ENCODE data around the gene NPIPA1.
"Not testable (repeated sequence)": the region's sequence is repeated elsewhere in the genome, so short reads cannot be mapped to it uniquely, and the experiment has no call there.

The NPIPA1 gene

GRCh38 chr16:14978281-14978680 lies 41.0 kb downstream of the NPIPA1 start:
- not testable (repeated sequence) for DNase-seq (ENCODE audit: low spot score)

- not testable (repeated sequence) for DNase-seq (ENCODE audit: low spot score)
Observed at GRCh38 chr16:14978908-14979307, 41.7 kb downstream of the NPIPA1 start.

DNA sequence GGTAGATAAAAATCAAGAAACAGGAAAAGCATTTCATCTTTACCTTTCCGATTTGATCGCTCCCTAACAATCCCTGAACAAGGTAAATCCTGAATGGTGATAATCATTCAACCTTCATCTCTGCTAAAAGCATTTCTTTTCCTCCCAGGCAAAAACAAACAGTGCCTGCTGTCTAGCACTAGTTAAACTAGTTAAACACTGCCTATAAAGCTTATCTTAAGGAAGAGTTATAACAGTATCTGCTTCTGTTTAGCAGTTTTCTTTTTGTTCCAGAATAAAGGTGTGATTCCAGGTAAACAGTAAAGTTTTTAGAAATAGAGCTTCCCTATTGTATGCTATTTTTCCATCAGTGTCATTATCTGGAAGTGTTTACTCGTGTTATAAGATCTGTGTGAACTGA lies 44.0 kb downstream of the NPIPA1 start:
- DNase-seq (ENCODE audit: low spot score), result not testable (repeated sequence)

DNA sequence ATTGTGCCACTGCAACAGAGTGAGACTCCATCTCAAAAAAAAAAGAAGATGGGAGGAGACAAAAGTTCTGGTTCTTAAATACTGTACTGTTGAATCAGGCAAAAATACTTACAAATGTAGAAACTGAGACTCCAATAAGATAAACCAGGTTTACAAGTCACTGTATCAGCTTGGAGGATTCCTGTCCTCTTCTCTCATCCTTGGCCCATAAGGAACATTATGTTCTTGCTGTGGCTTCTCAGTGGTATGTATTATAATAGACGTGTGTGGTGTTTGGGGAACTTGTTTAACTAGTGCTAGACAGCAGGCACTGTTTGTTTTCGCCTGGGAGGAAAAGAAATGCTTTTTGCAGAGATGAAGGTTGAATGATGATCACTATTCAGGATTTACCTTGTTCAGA lies 45.3 kb downstream of the NPIPA1 start:
- not testable (repeated sequence) for DNase-seq (ENCODE audit: low spot score)

- not testable (repeated sequence) for DNase-seq (ENCODE audit: low spot score)
Observed at GRCh38 chr16:14988092-14988491, 50.8 kb downstream of the NPIPA1 start.

- DNase-seq (ENCODE audit: low spot score), result peak; percentile 28
Observed at GRCh38 chr16:14988661-14989191, 51.5 kb downstream of the NPIPA1 start.

DNA sequence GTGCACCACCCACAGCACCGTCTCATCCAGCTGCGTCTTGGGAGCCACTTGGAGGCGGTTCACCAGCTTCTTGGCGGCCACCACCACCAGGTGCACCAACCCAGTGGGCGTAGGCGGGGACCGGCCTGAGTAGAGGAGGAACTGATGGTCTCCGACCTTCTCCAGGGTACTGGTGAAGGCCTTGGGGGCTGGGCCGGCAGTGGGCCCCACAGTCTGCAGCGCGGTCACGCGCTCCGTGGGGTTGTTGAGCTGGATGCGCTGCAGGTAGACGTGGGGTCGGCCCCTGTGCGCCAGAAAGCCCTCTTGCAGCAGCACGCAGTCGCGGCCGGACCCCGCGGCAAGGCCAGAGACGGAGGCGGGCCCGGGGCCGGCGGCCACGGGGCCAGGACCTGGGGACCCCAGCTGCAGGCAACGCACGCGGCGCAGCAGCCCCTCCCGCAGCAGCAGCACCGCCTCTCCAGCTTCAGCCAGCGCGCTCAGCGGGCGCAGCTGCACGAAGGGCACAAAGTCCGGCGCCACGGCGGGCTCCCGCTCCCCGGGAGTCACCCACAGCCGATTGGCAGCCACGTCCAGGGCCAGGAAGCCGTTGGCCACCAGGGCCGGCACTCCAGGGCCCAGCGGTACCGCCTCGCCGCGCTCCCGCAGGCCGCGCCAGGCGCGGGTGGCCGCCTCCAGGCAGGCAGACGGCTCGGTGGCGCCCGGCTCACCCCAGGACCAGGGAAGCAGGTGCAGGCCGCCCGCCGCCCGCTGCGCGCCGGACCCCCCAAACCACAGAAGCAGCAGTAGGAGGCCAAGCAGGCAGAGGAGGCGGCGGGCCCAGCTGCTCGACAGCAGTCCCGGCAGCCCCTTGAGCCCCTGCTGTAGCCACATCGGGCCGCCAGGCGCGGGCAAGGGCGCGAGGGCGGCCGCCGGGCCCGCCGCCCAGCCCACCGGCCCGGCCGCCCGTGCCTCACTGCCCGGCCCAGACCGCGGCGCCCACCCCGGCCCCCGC lies 52.3 kb downstream of the NPIPA1 start:
- not testable (repeated sequence) for DNase-seq (ENCODE audit: low spot score)

- not testable (repeated sequence) for DNase-seq (ENCODE audit: low spot score)
Observed at GRCh38 chr16:14993277-14994151, 56.3 kb downstream of the NPIPA1 start.

GRCh38 chr16:14996702-14997101 lies 59.5 kb downstream of the NPIPA1 start:
- DNase-seq (ENCODE audit: low spot score), result not testable (repeated sequence)

GRCh38 chr16:14998300-14998699 lies 61.1 kb downstream of the NPIPA1 start:
- DNase-seq (ENCODE audit: low spot score), result not testable (repeated sequence)

GRCh38 chr16:14999845-15000244 lies 62.6 kb downstream of the NPIPA1 start:
- not testable (repeated sequence) for DNase-seq (ENCODE audit: low spot score)

All from kidney tubule cell (primary cell).